ENCODE data around the gene METRN. TPM values are rescaled to one million over a fixed set of nuclear protein-coding genes. Genes with fewer than 3 reads are reported as not detected.
"Not testable (repeated sequence)": the region's sequence is repeated elsewhere in the genome, so short reads cannot be mapped to it uniquely, and the experiment has no call there.

METRN gene
- total RNA-seq, 1 donor from 2014 or later, result 6.1 TPM

DNA sequence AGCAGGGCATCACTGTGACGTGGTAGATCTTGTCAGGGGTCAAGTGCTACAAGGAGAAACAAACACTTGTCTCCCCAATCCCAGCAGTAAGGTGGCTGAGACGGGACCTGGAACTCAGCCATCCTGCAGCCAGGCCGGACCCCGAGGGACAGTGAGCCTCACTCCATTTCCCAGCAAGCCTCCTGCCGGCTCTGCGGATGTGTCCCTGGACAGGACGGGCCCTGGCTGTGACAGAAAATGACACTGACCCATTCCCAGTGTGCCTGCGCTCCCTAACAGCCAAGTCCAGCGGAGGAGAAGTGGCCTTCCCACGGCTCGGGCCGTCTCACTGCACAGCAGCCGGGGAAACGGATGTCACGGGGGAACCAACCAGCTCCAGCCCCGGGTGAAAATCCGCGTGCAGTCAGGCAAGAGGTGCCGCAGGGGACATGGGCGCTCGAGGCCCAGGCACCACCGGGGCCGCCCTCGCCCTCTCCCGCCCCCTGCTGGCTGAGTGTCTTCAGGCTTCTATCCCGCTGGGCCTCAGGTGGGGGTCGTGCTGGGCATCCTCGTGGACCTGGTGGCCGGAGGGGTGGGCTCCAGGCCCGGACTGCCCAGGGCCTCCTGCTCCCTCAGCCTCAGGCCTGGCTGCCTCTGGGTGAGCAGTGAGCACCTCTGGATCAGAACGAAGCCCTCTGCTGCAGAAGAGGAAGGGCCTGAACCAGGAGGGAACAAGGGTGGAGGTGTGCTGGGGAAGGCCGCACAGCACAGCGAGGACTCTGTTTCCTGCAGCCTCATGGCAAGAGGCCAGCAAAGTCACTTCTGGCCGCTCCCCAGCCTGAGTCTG lies 18.7 kb downstream of the METRN start:
- intact Hi-C loops (cut with micrococcal nuclease), result loop anchor here (1.0 kb wide), 1 partner anchor 22 kb away; no protein-coding TSS in a partner anchor

DNA sequence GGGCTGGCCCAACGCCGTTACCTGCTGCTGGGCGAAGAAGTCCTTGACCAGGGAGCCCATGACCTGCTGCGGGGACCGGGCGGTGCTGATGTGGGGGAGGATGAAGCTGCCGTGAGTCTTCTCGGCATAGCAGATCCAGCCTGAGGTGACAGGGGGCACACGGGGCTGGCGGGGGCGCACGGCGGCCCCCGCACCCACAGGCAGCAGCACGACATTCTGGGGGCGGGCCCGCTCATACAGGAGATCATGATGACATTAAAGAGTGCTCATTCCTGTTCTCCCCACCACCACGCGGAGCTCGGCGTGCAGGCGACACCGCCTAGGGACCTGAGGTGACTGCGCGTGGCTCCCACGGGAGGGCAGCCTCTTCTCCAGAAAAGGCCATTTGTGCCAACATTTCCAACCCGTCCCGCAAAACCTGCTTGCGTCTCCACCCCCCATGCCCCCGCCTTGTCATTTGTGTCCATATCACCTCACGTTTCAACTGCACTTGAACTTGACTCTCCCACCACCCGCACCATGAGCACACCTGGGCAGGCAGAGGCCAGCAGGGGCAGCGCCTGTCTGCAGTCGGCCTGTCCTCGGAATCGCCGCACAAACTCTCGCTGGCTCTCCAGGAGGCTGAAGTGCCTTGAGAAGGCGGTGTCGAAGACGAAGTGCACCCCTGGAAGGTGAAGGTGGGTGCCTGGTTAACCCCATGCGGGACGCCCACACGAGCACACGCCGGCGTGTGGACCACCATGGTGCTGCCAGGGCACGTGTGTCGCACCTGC lies 19.5 kb downstream of the METRN start:
- intact Hi-C loops (cut with micrococcal nuclease), result no loop called here

DNA sequence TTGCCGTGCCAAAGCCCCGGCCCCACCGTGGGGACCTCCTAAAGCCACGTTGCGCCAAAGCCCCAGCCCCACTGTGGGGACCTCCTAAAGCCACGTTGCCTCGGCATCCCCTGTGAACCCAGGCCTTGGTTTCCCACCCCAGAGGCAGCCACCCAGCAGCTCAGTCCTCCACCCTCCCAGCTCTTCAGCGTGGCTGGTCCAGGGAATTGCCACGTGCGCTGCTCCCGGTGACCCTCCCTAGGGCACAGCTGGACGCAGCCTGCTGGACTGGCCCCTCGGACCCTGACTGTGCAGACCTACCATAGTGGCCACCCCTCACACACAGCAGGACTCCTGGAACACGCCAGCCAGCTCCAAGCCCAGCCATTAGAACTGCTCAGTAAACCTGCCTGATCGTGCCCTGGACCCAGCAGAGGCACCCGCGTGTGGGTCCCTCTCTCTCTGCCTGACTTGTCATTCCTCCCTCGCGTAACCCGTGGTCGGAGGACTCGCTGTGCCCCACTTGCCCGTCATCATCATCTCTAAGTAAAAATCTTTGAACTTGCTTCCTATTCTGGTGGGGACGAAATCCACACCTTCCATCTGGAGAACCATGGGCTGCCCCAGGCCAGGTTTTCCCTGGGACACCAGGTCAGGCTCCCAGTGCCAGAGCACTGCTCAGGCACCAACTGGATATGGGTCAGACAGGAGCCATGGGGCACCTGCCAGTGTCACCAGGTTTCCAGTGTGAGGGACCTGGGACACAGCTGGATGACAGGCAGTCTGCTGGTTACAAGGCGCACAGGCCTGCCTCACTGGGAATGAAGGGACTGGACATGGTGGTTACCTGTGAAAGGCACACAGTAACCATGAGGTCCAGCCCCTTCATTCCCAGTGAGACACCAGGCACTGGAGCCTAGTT lies 20.3 kb downstream of the METRN start:
- intact Hi-C loops (cut with micrococcal nuclease), result no loop called here

DNA sequence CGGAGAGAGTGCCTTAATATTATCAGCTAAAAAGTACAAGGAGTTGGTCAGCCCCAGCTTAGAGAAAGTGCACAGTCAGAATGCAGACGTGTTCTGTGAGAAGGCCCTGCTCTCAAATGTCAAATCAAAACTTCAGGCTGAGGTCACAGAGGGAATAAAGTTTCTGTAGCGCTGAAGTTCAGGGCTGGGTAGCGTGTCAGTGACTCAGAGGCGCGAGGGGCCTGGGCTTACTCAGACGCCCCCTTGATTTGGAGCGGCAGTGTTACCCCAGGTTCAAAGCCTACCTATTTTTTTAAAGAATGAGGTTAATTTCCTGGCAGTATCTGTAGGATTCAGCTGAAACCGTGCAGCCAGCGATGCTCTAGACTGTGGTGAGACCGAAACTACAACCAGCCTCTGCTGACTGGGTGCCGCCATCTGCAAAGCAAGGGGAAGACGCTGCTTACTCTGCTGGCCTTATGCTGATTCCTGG lies 21.1 kb downstream of the METRN start:
- intact Hi-C loops (cut with micrococcal nuclease), result no loop called here

DNA sequence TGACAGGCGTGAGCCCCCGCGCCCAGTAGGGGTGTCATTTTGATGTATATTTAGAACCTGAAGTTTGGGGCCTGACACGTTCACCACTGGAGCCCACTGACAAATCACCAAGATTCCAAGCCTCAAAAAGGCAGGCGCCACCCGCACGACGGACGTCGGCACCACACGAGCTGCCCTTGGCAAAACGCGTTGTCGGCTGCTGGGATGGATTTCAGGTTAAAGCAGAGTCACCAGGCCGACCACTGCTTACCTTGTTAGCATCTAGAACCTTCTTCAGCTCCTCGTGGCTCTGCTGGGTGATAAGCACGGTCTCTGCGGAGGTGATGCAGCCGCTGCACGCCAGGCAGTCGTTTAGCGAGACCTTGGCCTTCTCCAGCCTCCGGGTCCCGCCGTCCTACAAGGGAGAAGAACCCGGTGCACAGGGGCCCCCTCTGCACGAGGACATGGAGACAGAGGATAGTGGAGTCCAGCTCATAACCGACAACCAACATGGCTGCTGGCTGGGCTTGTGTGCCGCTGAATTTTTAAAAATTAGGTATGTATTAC lies 22.1 kb downstream of the METRN start:
- intact Hi-C loops (cut with micrococcal nuclease), result no loop called here

DNA sequence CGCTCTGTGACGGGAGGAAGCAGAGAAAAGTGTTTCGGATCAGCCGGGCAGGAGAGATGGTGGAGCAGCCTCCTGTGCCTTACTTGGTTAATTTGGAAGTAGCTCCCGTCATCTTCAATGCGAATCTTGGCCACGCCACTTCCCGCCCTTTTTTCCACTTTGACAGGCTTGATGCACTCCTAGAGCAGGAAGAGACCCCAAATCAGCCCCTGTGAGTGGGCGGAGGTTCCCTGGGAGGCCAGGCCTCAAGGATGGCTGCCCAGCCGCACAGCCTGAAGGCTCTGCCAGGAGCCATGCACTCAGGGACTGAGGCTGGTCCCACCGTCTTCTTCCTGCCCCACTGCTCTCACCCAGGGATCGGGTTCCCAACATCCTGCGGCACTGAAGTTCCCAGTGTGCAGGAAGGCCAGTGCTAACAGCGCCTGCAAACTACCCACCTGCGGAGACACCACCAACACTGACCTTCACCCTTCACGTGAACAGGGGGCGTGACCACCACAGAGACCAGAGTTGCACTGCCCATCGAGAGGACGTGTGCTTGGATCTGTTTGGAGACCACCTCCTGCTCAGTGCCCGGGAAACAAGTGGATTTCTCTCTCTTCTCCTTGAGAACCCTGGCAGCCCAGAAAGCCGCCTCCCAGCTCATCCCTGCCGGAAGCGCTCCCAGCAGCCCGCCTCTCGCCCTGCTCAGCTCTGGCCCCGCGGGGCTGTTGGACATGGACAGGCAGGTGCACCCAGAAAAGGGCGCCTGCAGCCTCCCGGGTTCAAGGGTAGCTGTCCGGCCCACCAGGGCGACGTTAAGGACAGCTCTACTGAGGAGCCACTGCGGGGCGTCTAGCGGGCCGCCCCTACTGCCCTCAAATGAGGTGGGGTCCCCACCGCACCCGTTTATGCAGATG lies 24.9 kb downstream of the METRN start:
- intact Hi-C loops (cut with micrococcal nuclease), result loop anchor here (1.0 kb wide), 2 partner anchors 12 to 26 kb away; no protein-coding TSS in a partner anchor

DNA sequence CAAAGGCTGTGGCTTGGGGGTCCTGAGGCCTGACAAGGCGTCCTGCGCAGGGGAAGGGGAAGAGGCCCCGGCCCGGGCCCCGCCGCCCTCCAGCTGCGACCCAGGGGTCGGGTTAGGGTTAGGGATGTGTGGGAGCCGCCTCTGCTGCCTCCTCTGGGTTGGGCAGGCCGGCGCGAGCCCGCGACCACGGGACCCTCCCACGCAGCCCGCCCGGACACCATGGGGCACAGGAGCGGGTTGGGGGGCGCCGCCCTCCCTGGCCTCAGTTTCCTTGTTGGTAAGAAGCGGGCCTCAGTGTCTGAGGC lies 25.5 kb downstream of the METRN start:
- intact Hi-C loops (cut with micrococcal nuclease), result loop anchor here (1.0 kb wide), 2 partner anchors 12 to 26 kb away; no protein-coding TSS in a partner anchor

DNA sequence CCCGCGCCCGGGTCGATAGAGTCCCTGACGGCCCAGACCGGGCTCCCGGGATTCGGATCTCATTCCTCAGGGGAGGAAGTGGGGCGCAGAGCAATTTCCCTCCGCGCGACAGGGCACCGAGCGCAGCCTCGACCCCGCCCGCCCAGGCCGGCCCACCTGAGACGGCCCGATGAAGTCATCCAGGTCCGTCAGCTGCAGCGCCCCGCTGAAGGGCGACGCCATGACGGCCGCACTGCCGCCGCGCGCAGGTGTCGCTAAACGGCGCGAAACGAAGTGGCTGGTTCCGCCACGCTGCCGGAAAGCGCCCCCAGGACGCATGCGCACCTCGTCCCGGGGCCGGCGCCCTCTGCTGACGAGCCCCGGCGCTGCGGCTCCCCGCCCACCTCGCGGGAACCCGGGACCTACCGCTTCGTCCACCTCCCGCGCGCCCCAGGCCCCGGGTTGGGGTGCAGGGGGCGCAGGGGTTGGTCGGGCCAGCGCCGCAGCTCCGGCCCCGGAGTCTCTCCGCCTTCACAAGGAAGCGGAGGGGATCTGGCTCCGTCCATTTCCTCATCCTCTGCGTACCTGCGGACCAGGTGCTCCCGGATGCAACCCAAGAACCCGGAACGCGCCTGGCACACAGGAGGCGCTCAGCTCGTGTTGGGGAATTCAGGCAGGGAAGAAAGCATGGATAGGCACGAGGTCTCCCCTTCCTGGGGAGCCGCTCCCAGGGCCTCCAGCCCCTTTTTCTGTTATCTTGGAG lies 26.0 kb downstream of the METRN start, which contains the start of gene CIAO3:
TSS of gene CIAO3 (minus strand) at position 234 of the 742 bp plus-strand sequence. CDS start at position 222, 12 bp downstream.
- intact Hi-C loops (cut with micrococcal nuclease), result loop anchor here (1.0 kb wide), 2 partner anchors 13 to 27 kb away; no protein-coding TSS in a partner anchor

DNA sequence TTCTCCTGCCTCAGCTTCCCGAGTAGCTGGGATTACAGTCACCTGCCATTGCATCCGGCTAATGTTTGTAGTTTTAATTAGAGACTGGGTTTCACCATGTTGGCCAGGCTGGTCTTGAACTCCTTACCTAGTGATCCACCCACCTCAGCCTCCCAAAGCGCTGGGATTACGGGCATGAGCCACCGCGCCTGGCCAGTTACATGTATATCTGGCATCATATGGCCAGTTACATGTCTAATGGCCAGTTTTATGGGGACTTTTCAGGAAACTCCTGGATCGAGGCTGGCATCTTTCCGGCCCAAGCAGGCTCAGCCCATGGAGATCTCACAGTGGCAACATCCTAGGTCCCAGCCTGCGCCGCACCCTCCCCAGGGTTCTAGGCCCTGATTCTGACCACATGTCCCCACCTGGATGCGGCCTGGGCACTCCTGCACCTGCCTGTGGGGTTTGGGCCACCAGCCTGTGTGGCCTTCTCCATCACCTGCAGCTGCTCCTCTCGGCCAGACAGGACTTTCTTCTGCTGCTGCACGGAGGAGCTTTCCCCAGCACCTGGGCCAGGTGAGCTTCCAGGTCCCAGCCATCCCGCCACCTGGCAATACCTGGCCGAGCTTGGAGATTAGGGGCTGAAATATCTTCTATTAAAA lies 27.2 kb downstream of the METRN start:
- intact Hi-C loops (cut with micrococcal nuclease), result no loop called here

DNA sequence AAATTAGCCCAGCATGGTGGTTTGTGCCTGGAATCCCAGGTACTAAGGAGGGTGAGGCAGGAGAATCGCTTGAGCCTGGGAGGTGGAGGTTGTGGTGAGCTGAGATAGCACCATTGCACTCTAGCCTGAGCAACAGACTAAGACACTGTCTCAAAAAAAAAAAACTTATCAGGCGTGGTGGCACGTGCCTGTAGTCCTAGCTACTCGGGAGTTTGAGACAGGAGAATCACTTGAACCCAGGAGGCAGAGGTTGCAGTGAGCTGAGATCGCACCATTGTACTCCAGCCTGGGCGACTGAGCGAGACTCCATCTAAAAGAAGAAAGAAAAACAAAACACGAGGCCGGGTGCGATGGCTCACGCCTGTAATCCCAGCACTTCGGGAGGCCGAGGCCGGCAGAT lies 28.0 kb downstream of the METRN start:
- intact Hi-C loops (cut with micrococcal nuclease), result not testable (repeated sequence)

DNA sequence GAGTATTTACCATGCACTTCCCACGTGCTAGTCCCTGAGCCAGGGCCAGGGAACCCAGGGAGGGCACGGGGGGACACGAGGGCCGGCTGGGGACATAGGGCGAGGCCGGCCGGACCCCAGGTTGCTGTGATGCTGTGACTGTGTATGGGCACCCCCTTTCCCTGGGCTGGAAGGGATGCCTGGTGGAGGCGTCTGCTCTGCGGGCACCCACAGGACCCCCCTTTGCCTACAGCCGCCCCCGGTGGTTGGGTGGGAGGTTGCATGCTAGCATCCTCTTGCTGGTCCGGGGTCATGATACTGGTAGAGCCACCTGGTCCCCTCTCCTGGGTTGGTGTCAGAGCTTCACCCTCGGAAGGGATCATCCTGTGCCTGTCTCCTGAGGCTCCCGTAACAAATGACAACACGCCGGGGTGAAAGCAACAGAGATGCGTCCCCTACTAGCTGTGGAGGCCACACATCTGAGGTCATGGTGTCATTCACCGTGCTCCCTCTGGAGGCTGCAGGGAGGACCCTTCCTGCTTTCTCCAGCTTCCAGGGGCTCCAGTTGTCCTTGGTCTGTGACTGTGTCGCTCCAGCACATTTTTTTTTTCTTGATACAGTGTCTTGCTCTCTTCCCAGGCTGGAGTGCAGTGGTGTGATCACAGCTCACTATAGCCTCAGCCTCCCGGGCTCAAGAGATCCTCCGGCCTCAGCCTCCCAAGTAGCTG lies 29.0 kb downstream of the METRN start:
- intact Hi-C loops (cut with micrococcal nuclease), result no loop called here

DNA sequence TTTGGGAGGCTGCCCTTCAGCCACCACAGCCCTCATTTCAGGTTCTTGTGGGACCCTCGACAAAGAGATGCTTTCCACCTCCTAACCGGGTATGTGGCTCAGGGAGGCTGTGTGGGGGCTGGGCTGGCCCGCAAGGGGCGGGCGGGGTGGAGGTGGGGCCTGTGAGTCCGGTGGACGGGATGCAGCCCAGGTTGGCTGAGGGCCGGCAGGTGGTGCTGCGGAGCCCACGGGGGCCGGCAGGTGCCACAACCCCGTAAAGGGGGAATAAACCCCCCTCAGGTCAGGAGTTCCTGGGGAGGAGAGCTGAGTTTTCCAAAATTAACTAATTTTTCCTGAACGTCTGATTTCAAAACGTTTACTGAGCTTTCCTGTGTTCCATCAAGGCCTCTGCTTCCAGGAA lies 30.8 kb downstream of the METRN start:
- intact Hi-C loops (cut with micrococcal nuclease), result no loop called here

DNA sequence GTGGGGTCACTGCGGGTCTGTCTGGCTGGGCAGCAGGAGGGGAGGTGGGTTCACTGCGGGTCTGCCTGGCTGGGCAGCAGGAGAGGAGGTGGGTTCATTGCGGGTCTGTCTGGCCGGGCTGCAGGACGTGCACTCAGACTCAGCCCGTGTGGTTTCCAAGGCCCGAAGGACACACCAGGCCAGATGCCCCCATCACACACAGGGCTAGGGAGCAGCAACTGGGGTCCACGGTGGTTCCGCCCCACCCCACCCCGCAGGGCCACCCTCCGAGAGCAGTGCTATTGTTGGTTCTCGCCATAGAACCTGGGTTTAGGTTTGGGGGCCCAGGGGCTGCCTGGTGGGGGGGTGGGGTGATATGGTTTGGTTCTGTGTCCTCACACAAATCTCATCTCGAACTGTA lies 31.7 kb downstream of the METRN start:
- intact Hi-C loops (cut with micrococcal nuclease), result no loop called here

DNA sequence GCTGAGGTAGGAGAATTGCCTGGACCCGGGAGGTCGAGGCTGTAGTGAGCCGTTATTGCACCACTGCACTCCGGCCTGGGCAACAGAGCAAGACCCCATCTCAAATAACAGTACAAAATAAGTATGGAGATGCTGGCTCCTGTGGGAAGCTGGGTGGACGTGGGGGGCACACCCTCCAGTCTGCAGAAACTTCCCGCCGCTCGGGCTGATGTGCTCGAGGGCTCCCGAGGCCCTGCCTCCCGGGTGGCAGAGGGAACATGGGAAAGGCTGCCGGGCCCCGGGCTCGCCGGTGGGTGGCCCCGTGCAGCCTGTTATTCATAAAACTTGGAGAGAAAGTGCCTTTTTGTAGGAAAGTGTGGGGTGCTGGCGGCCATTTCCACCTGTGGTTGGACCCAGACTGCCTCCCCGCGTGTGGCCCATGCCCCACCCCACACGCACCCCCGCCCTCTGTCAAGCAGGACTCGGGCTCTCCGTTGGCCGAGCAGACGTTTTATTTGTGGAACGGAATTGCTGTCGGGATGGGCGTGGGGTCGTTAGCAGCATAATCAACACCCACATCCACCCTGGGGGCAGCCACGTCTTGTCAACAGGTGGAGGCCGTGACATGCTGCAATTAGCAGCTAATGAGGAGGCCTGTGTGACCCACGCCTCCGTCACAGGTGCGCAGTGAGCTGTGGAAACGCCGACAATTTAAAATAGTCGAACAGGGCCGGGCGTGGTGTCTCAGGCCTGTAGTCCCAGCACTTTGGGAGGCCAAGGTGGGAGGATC lies 33.2 kb downstream of the METRN start:
- intact Hi-C loops (cut with micrococcal nuclease), result no loop called here

DNA sequence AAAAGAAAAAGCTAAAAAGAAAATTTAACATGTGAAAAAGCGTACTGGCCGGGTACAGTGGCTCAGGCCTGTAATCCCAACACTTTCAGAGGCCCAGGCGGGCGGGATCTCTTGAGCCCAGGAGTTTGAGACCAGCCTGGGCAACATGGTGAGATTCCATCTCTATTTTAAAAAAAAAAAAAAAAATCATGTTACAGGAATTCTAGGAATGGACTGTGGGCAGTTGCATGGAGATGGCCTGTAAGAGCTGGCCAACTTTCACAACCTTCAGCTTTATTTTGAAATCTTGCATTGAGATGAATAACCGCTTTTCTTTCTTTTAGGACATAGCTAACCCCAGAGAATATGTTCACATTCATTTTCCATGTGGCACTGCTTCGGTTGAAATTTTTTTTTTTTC lies 34.1 kb downstream of the METRN start:
- intact Hi-C loops (cut with micrococcal nuclease), result no loop called here

DNA sequence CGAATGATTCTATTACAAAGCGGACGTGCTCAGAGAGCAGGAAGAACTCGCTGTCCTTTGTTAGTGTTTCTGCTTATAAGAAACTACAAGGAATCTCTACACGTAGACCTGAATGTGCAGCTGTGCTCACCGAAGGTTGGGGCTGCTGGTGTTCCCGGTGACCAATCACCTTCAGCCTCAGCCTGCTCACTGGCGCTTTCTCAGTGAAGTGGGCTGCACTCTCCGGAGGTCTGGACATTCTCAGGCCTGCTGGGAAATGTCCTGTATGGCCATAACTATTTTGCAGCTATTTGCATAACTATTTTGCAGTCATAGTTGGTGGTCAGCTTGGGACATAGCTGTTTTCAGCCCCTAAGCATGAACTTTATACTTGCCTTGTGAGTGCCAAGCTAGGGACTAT lies 35.6 kb downstream of the METRN start:
- intact Hi-C loops (cut with micrococcal nuclease), result no loop called here

Data from T-helper 1 cell treated with Interleukin-12 subunit alpha and Interleukin-12 subunit beta and Interleukin-4 antibody, amounts not matched to agents 30 ng/mL and 1 ng/mL, for 36 hours (primary cell).